Breast epithelium (tissue), 4 donors: ENCODE data around the gene GNA12. TPM values are rescaled to one million over a fixed set of nuclear protein-coding genes. Genes with fewer than 3 reads are reported as not detected.

ENCODE experiments used
- DNase-seq, 2 donors: peaks; one replicate each; pipeline ENCODE4 v3.0.0-alpha.2; 2019; ENCODE audit warnings: low spot score in 2 of 2
- H3K27ac ChIP-seq, 2 donors: fragments of 200-600 bp; sonication (generic) in 1 of 2; one replicate each; pipeline ENCODE4 v1.5.1; 2016 to 2019; ENCODE audit warnings: mild to moderate bottlenecking in 1 of 2
- H3K27me3 ChIP-seq, 2 donors: fragments of 200-600 bp; sonication (generic) in 1 of 2; one replicate each; pipeline versions ENCODE4 v1.5.1 to v1.6.0; 2017 to 2019; ENCODE audit warnings: control low read depth in 1 of 2, mild to moderate bottlenecking in 1 of 2
- H3K36me3 ChIP-seq: fragments of 200-600 bp; one replicate; pipeline ENCODE4 v1.5.1; 2019
- H3K4me1 ChIP-seq, 2 donors: fragments of 200-600 bp; sonication (generic); one replicate each; pipeline ENCODE4 v1.5.1; 2016 to 2019; ENCODE audit warnings: control low read depth in 1 of 2
- H3K4me3 ChIP-seq, 3 donors: fragments of 200-600 bp; sonication (generic); 1 replicate in 2 of 3; 2 replicates in 1 of 3; pipeline ENCODE4 v1.5.1; 2016 to 2019; ENCODE audit warnings: mild to moderate bottlenecking in 3 of 3, moderate library complexity in 2 of 3
- H3K9me3 ChIP-seq, 2 donors: fragments of 200-600 bp; sonication (generic) in 1 of 2; one replicate each; pipeline ENCODE4 v1.5.1; 2016 to 2019; ENCODE audit warnings: control low read depth in 1 of 2
- POLR2A ChIP-seq: fragments of 450-650 bp; IDR thresholded peaks from one replicate; pipeline ENCODE4 v1.6.1; 2016; ENCODE audit warnings: antibody characterized with exemption, mild to moderate bottlenecking, moderate library complexity
- POLR2AphosphoS5 ChIP-seq, 3 donors: sonication (generic); formaldehyde crosslinking; IDR thresholded peaks; one replicate each; pipeline ENCODE4 v1.6.1; 2017; ENCODE audit warnings: antibody characterized with exemption in 3 of 3
- intact Hi-C: fragments of 100-400 bp; cut with DNase I; formaldehyde crosslinking; loops from one replicate; pipeline ENCODE4 v1.15.1; 2023; ENCODE audit warnings: low total_unique reads
- total RNA-seq, 3 donors: library from RNA; depleted of rRNA; stranded (reverse); fragments of >200 nt; gene quantifications; one replicate each; pipeline ENCODE4 v1.1.0, GENCODE V29; 2016
- TF ChIP-seq, protein P1 (sequence below), 3 donors: fragments of 450-650 bp; IDR thresholded peaks; one replicate each; pipeline ENCODE4 v1.5.1; 2016 to 2017; ENCODE audit warnings: antibody characterized with exemption in 3 of 3, mild to moderate bottlenecking in 3 of 3, moderate library complexity in 3 of 3

GNA12 gene
- total RNA-seq, 3 donors from 2014 or later = 11.3 to 31.4 (median 24.9) TPM

- no peak overlapping the region for H3K4me3 ChIP-seq
- no peaks in the 10 kb centered on the region for H3K36me3 ChIP-seq
- TF ChIP-seq POLR2A = no peak
- no peak for TF ChIP-seq POLR2AphosphoS5 (IDR thresholded peaks at IDR 0.05)
- TF ChIP-seq, protein P1, sequence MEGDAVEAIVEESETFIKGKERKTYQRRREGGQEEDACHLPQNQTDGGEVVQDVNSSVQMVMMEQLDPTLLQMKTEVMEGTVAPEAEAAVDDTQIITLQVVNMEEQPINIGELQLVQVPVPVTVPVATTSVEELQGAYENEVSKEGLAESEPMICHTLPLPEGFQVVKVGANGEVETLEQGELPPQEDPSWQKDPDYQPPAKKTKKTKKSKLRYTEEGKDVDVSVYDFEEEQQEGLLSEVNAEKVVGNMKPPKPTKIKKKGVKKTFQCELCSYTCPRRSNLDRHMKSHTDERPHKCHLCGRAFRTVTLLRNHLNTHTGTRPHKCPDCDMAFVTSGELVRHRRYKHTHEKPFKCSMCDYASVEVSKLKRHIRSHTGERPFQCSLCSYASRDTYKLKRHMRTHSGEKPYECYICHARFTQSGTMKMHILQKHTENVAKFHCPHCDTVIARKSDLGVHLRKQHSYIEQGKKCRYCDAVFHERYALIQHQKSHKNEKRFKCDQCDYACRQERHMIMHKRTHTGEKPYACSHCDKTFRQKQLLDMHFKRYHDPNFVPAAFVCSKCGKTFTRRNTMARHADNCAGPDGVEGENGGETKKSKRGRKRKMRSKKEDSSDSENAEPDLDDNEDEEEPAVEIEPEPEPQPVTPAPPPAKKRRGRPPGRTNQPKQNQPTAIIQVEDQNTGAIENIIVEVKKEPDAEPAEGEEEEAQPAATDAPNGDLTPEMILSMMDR (IDR thresholded peaks at IDR 0.05) = no peak
- no peak overlapping the region for H3K27ac ChIP-seq
- no peaks in the 10 kb centered on the region for H3K9me3 ChIP-seq
- peaks cover 0 to 3% of the 10 kb centered on the region in 2 donors for H3K4me1 ChIP-seq
- no peaks in the 10 kb centered on the region for H3K27me3 ChIP-seq
- no peak for DNase-seq
- intact Hi-C loops = loop anchor here (5.0 kb wide), 1 partner anchor 1740 kb away; no protein-coding TSS in a partner anchor
Measured at GRCh38 chr7:2711895-2712675, 132.0 kb downstream of the GNA12 start.

- no peaks in the 10 kb centered on the region for H3K27me3 ChIP-seq
- no peak for DNase-seq
- intact Hi-C loops = loop anchor here (5.0 kb wide), 1 partner anchor 1739 kb away; no protein-coding TSS in a partner anchor
- no peaks in the 10 kb centered on the region for H3K36me3 ChIP-seq
- no peaks in the 10 kb centered on the region for H3K9me3 ChIP-seq
- H3K4me3 ChIP-seq = no peak overlapping the region
- TF ChIP-seq, protein P1 (IDR thresholded peaks at IDR 0.05) = no peak
- H3K4me1 ChIP-seq = peaks cover 0 to 3% of the 10 kb centered on the region in 2 donors
- H3K27ac ChIP-seq = no peak overlapping the region
Measured at GRCh38 chr7:2710901-2711551, 133.1 kb downstream of the GNA12 start.

GRCh38 chr7:2710286-2710655 lies 133.8 kb downstream of the GNA12 start:
- H3K4me3 ChIP-seq = peak overlapping the region in 2 of 3 donors; percentile 6 to 26
- H3K9me3 ChIP-seq = no peaks in the 10 kb centered on the region
- H3K36me3 ChIP-seq = no peaks in the 10 kb centered on the region
- DNase-seq = no peak
- no peak overlapping the region for H3K27ac ChIP-seq
- H3K4me1 ChIP-seq = no peaks in the 10 kb centered on the region
- TF ChIP-seq, protein P1 (IDR thresholded peaks at IDR 0.05) = no peak
- TF ChIP-seq POLR2AphosphoS5 (IDR thresholded peaks at IDR 0.05) = no peak
- no peaks in the 10 kb centered on the region for H3K27me3 ChIP-seq
- intact Hi-C loops = loop anchor here (5.0 kb wide), 1 partner anchor 1738 kb away; no protein-coding TSS in a partner anchor

DNA sequence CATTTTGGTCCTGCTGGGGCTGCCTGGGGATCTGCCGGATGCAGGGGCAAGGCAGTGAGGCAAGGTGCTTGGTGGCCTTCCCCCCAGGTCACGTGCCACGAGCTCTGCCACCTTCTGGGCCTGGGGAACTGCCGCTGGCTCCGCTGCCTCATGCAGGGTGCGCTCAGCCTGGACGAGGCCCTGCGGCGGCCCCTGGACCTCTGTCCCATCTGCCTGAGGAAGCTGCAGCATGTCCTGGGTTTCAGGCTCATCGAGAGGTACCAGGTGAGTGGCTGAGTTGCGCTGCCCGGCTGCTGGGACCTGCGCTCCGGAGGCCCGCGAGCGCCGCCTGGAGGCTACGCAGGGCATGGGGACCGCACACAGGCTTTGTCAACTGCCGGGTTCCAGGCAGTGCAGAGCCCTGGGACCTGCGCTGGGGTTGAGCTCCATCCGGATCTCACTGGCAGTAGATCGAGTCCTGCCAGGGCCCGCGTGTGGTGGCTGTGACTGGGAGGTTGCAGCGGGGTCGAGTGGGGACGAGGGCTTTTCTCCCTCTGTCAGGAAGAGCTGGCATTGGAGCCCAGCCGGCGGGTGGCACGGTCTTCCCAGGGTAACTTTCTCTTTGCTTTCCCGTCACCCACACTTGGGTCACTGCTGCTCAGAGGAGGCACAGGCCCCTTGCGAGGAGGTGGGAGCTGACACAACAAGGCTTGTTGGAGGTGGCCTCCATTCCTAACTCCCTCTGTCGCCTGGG lies 134.4 kb downstream of the GNA12 start:
- Histone ChIP-seq H3K27ac (no peak overlapping the region), H3K4me1 (no peaks in the 10 kb centered on the region), H3K9me3 (no peaks in the 10 kb centered on the region), H3K4me3 (peak overlapping the region; percentile 6 to 49 (median 26)), H3K36me3 (no peaks in the 10 kb centered on the region), H3K27me3 (no peaks in the 10 kb centered on the region)
- TF ChIP-seq, protein P1 (IDR thresholded peaks at IDR 0.05) = peak; percentile 52 to 69 (median 53)
- no peak for TF ChIP-seq POLR2AphosphoS5 (IDR thresholded peaks at IDR 0.05)
- peak in 1 of 2 donors; percentile 25 for DNase-seq
- intact Hi-C loops = loop anchor here (5.0 kb wide), 1 partner anchor 1737 kb away; no protein-coding TSS in a partner anchor
